HCT116 (cell line): ENCODE measurements around the gene OR11H7.

Experiments
- CTCF ChIP-seq, 3 experiments: fragments of 200-600 bp in 1 of 3; sonication (generic) in 1 of 3; IDR thresholded peaks in 2 of 3; conservative IDR thresholded peaks in 1 of 3; 2 replicates each; pipeline ENCODE4 v1.5.1; 2012 to 2017; ENCODE audit warnings: low read depth in 2 of 3, low read length in 2 of 3, antibody characterized with exemption in 1 of 3, borderline replicate concordance in 1 of 3, control low read depth in 1 of 3, mild to moderate bottlenecking in 1 of 3, mixed read lengths in 1 of 3, mixed run types in 1 of 3, moderate library complexity in 1 of 3; ENCODE audit not compliant: insufficient read depth in 1 of 3
- EZH2 ChIP-seq: fragments of 200-600 bp; sonication (generic); IDR thresholded peaks from 2 replicates; pipeline ENCODE4 v1.6.1; 2017; ENCODE audit warnings: antibody characterized with exemption, mixed run types

- TF ChIP-seq CTCF (IDR thresholded peaks at IDR 0.05 in 2 of 3, conservative IDR thresholded peaks at IDR 0.05 in 1 of 3; ENCODE audit: borderline replicate concordance in 1 of 3, insufficient read depth in 1 of 3, low read depth in 2 of 3, low read length in 2 of 3) (no peak), EZH2 (no peak)
Observed at GRCh38 chr14:20209595-20209994, 19.2 kb upstream of the OR11H7 start.
